ENCODE data around the gene KRTAP16-1. TPM values are rescaled to one million over a fixed set of nuclear protein-coding genes. Genes with fewer than 3 reads are reported as not detected.
A peak's percentile ranks its signal among the peaks of the same experiment; 100 is the strongest.

KRTAP16-1 gene
- total and polyA plus RNA-seq, 2 of the 13 experiments (the other 11 are each of a cell fraction or from before 2014, with no cell fraction given), result not detected

DNA sequence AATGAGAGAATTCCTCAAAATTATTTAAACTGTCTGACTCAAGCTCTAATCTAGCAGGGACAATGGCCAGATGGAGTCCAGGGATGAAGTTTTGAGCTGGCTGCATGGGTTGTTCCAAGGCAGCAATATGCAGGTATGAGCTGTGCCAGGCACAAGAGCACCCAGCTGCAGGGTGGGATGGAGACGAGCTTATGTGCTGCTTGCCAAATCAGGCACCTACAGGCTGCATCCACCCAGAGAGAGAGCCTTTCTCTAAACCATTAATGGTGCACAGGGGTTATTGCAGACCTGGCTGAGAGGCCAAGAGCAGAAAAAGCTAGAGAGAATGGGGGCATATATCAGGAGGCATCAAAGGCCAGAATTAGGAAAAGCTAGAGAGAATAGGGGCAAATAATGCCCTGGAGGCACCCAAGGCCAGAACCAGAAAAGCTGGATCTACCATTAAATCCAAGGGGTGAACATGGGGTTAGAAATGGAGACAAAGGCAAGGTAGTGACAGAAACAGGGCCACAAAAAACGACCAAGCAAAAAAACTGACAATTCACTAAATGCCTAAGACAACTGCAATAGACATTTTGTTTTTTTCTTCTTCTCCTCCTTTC, 30.6 kb upstream of the KRTAP16-1 start (continued):
- no peak for TF ChIP-seq SOX6 (IDR thresholded peaks at IDR 0.05)
- no peak for TF ChIP-seq SOX6 (CRISPR knock-in tag; IDR thresholded peaks at IDR 0.05)
- TF ChIP-seq ELF3 (CRISPR knock-in tag; IDR thresholded peaks at IDR 0.05), result no peak
- no peak for TF ChIP-seq ATAD3A (CRISPR knock-in tag; IDR thresholded peaks at IDR 0.05)

DNA sequence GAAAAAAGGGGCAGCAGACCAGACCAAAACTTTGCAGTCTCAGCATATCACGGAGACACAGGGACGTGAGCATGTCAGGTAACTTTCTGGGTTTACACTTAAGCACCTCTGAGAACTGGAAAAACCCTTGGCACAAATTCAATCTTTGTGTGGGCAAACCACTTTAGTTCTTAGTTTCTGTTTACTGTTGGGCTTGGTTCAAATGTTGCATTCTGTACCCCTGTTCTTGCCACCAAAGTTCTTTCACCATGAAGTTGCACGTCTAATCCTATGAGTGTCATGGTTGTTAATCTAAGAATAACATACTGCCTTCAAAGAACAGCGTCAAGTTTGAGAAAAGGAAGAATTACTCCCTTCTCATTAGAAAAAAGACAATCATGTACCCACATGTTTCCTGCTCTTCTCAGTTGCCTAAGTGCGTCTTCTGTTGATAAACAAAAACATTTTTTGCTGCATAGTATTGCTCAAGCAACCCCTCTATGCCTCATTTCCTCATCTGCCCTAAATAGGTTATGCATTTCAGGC, 29.9 kb upstream of the KRTAP16-1 start:
- H2AFZ ChIP-seq (ENCODE audit: low read length), result no peak overlapping the region
- H4K20me1 ChIP-seq (ENCODE audit: insufficient read depth, low read length), result no peaks in the 10 kb centered on the region
- no peaks in the 10 kb centered on the region for H3K79me2 ChIP-seq (ENCODE audit: insufficient read depth, low read length)
- H3K27ac ChIP-seq (ENCODE audit: extremely low read length, insufficient read depth, low read length), result no peak overlapping the region
- no peak for FAIRE-seq
- ATAC-seq, result no peak
- CTCF ChIA-PET (ENCODE audit: low intra/inter-chr PET ratio, low total read pairs), result no interaction called here
- H3K4me1 ChIP-seq (ENCODE audit: insufficient read depth, low read length), result no peaks in the 10 kb centered on the region
- intact Hi-C loops (cut with micrococcal nuclease; ENCODE audit: unreplicated experiment), result no loop called here
- in situ Hi-C loops (cut with HindIII; ENCODE audit: extremely low pct_ligation_motif_present, low pct_unique_long_range_greater_than_20kb), result no loop called here
- POLR2A ChIA-PET, result no interaction called here
- TF ChIP-seq, protein P1, sequence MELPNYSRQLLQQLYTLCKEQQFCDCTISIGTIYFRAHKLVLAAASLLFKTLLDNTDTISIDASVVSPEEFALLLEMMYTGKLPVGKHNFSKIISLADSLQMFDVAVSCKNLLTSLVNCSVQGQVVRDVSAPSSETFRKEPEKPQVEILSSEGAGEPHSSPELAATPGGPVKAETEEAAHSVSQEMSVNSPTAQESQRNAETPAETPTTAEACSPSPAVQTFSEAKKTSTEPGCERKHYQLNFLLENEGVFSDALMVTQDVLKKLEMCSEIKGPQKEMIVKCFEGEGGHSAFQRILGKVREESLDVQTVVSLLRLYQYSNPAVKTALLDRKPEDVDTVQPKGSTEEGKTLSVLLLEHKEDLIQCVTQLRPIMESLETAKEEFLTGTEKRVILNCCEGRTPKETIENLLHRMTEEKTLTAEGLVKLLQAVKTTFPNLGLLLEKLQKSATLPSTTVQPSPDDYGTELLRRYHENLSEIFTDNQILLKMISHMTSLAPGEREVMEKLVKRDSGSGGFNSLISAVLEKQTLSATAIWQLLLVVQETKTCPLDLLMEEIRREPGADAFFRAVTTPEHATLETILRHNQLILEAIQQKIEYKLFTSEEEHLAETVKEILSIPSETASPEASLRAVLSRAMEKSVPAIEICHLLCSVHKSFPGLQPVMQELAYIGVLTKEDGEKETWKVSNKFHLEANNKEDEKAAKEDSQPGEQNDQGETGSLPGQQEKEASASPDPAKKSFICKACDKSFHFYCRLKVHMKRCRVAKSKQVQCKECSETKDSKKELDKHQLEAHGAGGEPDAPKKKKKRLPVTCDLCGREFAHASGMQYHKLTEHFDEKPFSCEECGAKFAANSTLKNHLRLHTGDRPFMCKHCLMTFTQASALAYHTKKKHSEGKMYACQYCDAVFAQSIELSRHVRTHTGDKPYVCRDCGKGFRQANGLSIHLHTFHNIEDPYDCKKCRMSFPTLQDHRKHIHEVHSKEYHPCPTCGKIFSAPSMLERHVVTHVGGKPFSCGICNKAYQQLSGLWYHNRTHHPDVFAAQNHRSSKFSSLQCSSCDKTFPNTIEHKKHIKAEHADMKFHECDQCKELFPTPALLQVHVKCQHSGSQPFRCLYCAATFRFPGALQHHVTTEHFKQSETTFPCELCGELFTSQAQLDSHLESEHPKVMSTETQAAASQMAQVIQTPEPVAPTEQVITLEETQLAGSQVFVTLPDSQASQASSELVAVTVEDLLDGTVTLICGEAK (IDR thresholded peaks at IDR 0.05), result no peak
- TF ChIP-seq, protein P1 (CRISPR knock-in tag; IDR thresholded peaks at IDR 0.05), result no peak
- TF ChIP-seq MAFF (IDR thresholded peaks at IDR 0.05; ENCODE audit: low read depth, low read length), result 0 out of 2 replicates have a peak, but pooled peaks have one; percentile 25
- H3K4me2 ChIP-seq (ENCODE audit: low read depth, low read length), result no peak overlapping the region
- BruUV-seq (replicated peaks), result no TSS peak
- no peaks in the 10 kb centered on the region; a peak in 2 of 5 replicates for H3K27me3 ChIP-seq (ENCODE audit: control insufficient read depth in 1 of 2, insufficient read depth in 2 of 2, low read length in 2 of 2)
- no peak overlapping the region for H3K9ac ChIP-seq (ENCODE audit: insufficient read depth, low read depth, low read length)
- H3K36me3 ChIP-seq (replicated peaks in 1 of 2; ENCODE audit: control insufficient read depth in 1 of 2, insufficient read depth in 2 of 2, low read length in 2 of 2), result no peaks in the 10 kb centered on the region
- peaks cover 11% of the 10 kb centered on the region; the same call in 1 of the 2 replicates for H3K9me3 ChIP-seq (ENCODE audit: low read length)
- WGBS (ENCODE audit: low lambda C conversion rate), result 20% methylated on average over 5 of the region's 5 CpGs
- no peak for DNase-seq (ENCODE audit: low spot score)
- no peak overlapping the region for H3K4me3 ChIP-seq (replicated peaks in 1 of 3; ENCODE audit: insufficient read depth in 1 of 3, low read depth in 2 of 3, low read length in 3 of 3)

Measured in HepG2 (cell line).